ENCODE data around the gene NIPAL4. TPM values are rescaled to one million over a fixed set of nuclear protein-coding genes. Genes with fewer than 3 reads are reported as not detected.

Gene NIPAL4
- total and polyA plus RNA-seq, 7 donors: 1.3 to 5.1 (median 4.8) TPM; not detected in 2

- Histone ChIP-seq H3K36me3 (no peaks in the 10 kb centered on the region), H3K9me3 (no peaks in the 10 kb centered on the region), H3K27me3 (no peaks in the 10 kb centered on the region), H3K27ac (no peak overlapping the region), H3K4me1 (peaks cover 0 to 22% (median 1%) of the 10 kb centered on the region in 4 donors), H3K4me3 (no peak overlapping the region)
- TF ChIP-seq POLR2A (IDR thresholded peaks at IDR 0.05) (no peak), POLR2AphosphoS5 (IDR thresholded peaks at IDR 0.05) (no peak), CTCF (IDR thresholded peaks at IDR 0.05) (no peak), EP300 (IDR thresholded peaks at IDR 0.05) (no peak)
- 83 to 85% methylated on average over 7 of the region's 7 CpGs for WGBS, 2 donors
- DNase-seq: no peak
- intact Hi-C loops (cut with DNase I): no loop called here
These were observed 16.9 kb upstream of the NIPAL4 start for GRCh38 chr5:157443041-157443549.

GRCh38 chr5:157444224-157444623, 15.8 kb upstream of the NIPAL4 start:
- Histone ChIP-seq H3K9me3 (no peaks in the 10 kb centered on the region), H3K4me3 (no peak overlapping the region), H3K36me3 (no peaks in the 10 kb centered on the region), H3K4me1 (peaks cover 0 to 33% (median 8%) of the 10 kb centered on the region in 4 donors), H3K27ac (no peak overlapping the region), H3K27me3 (no peaks in the 10 kb centered on the region)
- intact Hi-C loops (cut with DNase I): no loop called here
- 46 to 69% methylated on average over 4 of the region's 4 CpGs for WGBS, 2 donors
- DNase-seq: no peak
- no peak for TF ChIP-seq POLR2A (IDR thresholded peaks at IDR 0.05)
- TF ChIP-seq CTCF (IDR thresholded peaks at IDR 0.05): no peak
- no peak for TF ChIP-seq EP300 (IDR thresholded peaks at IDR 0.05)
- TF ChIP-seq POLR2AphosphoS5 (IDR thresholded peaks at IDR 0.05): no peak

GRCh38 chr5:157445745-157446411, 14.1 kb upstream of the NIPAL4 start:
- H3K9me3 ChIP-seq: no peaks in the 10 kb centered on the region
- intact Hi-C loops (cut with DNase I): no loop called here
- WGBS, 2 donors: 88 to 94% methylated on average over 5 of the region's 5 CpGs
- H3K27me3 ChIP-seq: no peaks in the 10 kb centered on the region
- no peak overlapping the region for H3K27ac ChIP-seq
- H3K4me1 ChIP-seq: peaks cover 0 to 46% (median 17%) of the 10 kb centered on the region in 4 donors
- no peak overlapping the region for H3K4me3 ChIP-seq
- H3K36me3 ChIP-seq: no peaks in the 10 kb centered on the region
- TF ChIP-seq EP300 (IDR thresholded peaks at IDR 0.05): no peak
- no peak for TF ChIP-seq CTCF (IDR thresholded peaks at IDR 0.05)
- no peak for TF ChIP-seq POLR2A (IDR thresholded peaks at IDR 0.05)
- TF ChIP-seq POLR2AphosphoS5 (IDR thresholded peaks at IDR 0.05): no peak
- DNase-seq: no peak

GRCh38 chr5:157446412-157446935, 13.5 kb upstream of the NIPAL4 start:
- WGBS, 2 donors: 84 to 93% methylated on average over 9 of the region's 9 CpGs
- intact Hi-C loops (cut with DNase I): no loop called here

More at GRCh38 chr5:157446412-157446935, 13.5 kb upstream of the NIPAL4 start:
- Histone ChIP-seq H3K9me3 (no peaks in the 10 kb centered on the region), H3K27ac (no peak overlapping the region), H3K4me3 (no peak overlapping the region), H3K4me1 (peaks cover 0 to 46% (median 17%) of the 10 kb centered on the region in 4 donors), H3K36me3 (no peaks in the 10 kb centered on the region), H3K27me3 (no peaks in the 10 kb centered on the region)
- DNase-seq: no peak
- no peak for TF ChIP-seq POLR2A (IDR thresholded peaks at IDR 0.05)
- no peak for TF ChIP-seq EP300 (IDR thresholded peaks at IDR 0.05)
- TF ChIP-seq POLR2AphosphoS5 (IDR thresholded peaks at IDR 0.05): no peak
- TF ChIP-seq CTCF (IDR thresholded peaks at IDR 0.05): no peak
